GM12801 (cell line): ENCODE data around the gene OR8K5.

Experiments
- CTCF ChIP-seq: IDR thresholded peaks from one replicate; pipeline ENCODE4 v1.5.1; 2011; ENCODE audit warnings: control low read depth; ENCODE audit not compliant: insufficient read length; ENCODE audit errors: extremely low read depth

The OR8K5 gene

GRCh38 chr11:56172256-56172830, 12.2 kb upstream of the OR8K5 start:
- no peak for TF ChIP-seq CTCF

GRCh38 chr11:56163804-56164203, 3.7 kb upstream of the OR8K5 start:
- no peak for TF ChIP-seq CTCF

- no peak for TF ChIP-seq CTCF
Measured at GRCh38 chr11:56152333-56152732, 7.8 kb downstream of the OR8K5 start.

- TF ChIP-seq CTCF: no peak
Measured at GRCh38 chr11:56151376-56151775, 8.7 kb downstream of the OR8K5 start.

- TF ChIP-seq CTCF: no peak
Measured at GRCh38 chr11:56140151-56140661, 19.9 kb downstream of the OR8K5 start, which contains the start of gene OR8J3. Gene OR8J3, minus strand, starts transcription at chr11:56140201. Its CDS starts 2,483 bp downstream, at chr11:56137718.

- TF ChIP-seq CTCF: no peak
Measured at GRCh38 chr11:56122073-56122472, 38.0 kb downstream of the OR8K5 start, which contains the start of gene OR8H3. Gene OR8H3, plus strand, starts transcription at chr11:56122373. Its CDS starts 0 bp downstream, at chr11:56122373.
